ENCODE measurements around the gene GRM7.

GRM7 gene

DNA sequence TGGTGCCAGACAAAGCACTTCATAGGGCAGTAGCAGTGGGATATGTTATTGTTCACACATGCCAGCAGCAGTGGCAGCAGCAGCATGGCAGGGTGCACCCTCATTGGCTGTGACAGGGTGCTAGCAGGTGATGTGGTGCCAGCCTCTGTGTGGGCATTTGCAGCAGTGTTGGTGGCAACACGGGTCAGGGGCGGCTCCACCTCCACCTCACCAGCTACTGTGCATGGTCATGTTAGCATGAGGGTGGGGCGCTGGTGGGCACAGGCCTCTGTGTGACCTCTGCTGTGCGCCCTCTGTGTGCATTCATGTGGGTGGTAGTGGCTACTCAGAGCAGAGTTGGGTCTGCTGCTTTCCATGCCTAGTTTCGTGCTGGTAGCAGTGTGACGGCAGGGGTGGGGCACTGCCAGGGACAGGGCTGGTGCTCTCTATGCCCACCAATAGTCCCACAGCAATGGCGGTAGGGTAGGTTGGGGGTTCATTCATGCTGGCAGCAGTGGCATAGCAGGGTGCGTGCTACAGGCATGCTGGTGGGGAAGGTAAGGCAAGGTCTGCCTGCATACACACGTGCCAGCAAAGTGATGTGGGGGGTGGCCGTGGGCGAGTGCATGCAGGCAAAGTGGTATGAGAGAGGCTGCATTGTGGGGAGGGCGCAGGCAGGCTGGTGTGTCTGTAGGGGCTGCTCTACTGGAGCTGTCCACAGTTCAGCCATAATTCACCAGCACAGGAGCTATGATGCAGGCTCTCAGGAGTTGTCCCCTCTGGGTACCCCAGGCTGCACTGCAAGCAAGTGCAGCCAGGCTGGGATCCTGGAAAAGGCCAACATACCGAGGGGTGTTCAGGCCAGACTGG lies 402.7 kb downstream of the GRM7 start:
- no peak for TF ChIP-seq POLR2A (IDR thresholded peaks at IDR 0.05; ENCODE audit: low read depth, low read length)
- FAIRE-seq (no peak), DNase-seq (ENCODE audit: insufficient read length, low spot score) (no peak)

DNA sequence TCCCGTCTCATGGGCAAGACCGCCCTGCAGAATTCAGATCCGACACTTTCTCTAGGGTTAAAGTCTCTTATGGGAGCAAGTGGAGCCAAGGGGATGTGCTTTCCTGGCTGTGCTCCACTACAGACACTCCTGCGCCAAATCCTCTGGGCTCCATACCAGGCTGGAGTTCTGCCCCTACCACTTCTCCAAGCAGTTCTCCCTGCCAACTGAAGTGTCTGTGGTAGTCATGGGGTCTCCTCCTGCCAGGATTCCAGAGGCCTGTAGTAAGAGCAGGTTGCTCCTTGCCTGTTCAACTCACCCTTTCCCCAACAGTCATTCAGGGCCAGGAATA lies 403.2 kb downstream of the GRM7 start:
- FAIRE-seq, result no peak

DNA sequence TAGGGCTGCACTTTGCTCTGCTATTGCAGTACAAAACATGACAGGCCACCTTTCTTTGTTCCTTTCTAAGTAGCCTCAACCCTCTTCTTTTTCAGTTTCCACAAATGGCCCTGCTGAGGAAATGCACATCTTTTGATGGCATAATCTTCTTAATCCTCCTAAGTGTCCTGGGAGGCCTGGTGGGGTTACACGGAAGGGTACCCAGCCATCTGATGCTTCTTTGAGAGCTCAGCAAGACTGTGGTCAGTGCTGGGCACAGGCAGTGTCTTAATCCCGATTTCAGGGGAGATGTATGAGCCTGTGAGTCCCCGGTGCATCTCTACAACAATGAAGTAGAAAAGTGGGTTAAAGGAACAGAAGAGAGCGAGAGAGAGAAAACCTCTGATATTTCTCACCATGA lies 404.8 kb downstream of the GRM7 start:
- DNase-seq (ENCODE audit: insufficient read length, low spot score), result no peak
- FAIRE-seq, result no peak
- no peak for TF ChIP-seq POLR2A (IDR thresholded peaks at IDR 0.05; ENCODE audit: low read depth, low read length)

More for the DNA sequence above, 403.2 kb downstream of the GRM7 start:
- DNase-seq (ENCODE audit: insufficient read length, low spot score), result no peak
- TF ChIP-seq POLR2A (IDR thresholded peaks at IDR 0.05; ENCODE audit: low read depth, low read length), result no peak

DNA sequence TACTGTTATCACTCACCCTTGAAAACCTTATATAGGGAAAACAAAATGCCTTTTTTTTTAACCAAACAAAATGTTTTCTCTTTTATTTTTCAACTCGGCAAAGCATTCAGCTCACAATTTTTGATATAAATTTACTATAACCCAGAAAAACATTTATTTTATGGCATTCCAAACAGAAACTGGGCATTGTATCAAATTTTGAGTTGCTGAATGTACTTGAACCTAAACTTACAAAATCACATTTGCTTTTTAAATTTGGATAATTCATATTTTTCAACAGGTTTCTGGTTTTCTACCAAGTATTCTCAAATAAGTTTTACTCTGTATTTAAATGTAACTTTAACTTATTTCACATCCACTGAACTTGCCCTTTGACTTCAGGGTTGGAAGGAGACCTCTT lies 405.6 kb downstream of the GRM7 start:
- FAIRE-seq (no peak), DNase-seq (ENCODE audit: insufficient read length, low spot score) (no peak)
- no peak for TF ChIP-seq POLR2A (IDR thresholded peaks at IDR 0.05; ENCODE audit: low read depth, low read length)

DNA sequence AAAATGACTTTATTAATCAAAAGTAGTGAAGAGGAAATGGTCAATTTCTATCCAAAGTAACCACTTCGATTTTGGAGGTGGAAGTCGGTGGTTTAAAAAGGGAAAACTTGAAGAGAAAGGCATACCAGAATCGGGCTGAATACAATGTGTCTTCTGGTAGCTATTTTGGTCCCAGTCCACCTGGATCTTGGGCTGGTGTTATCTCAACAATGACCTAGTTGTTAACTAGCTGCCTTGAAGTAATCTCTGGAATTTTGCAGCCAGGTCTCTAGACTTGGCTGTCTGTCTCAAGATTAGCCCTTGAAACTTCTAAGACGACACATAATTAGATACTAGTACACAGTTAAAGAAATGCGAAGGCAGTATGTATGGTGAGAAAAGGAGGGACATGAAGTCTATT lies 409.8 kb downstream of the GRM7 start:
- no peak for TF ChIP-seq POLR2A (IDR thresholded peaks at IDR 0.05; ENCODE audit: low read depth, low read length)
- FAIRE-seq, result no peak
- DNase-seq (ENCODE audit: insufficient read length, low spot score), result no peak

DNA sequence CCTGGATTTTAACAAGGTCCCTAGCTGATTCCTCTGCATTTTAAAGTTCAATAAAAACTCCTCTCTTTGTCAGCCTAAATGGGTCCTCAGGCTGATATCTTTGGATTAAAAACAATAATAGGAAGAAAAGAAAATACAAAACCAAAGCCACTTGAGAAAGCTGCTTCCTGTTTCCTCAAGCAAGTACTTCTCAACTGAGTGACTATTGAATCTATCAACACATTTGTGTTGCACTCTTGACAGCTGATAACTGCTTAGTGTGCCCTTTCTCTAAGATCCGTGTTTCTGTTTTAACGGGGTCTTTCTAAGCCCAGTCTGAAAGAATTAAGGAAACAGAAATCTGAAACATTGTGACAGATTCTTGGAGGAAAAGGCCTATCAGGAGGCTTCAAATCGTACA lies 410.7 kb downstream of the GRM7 start:
- FAIRE-seq (no peak), DNase-seq (ENCODE audit: insufficient read length, low spot score) (no peak)
- TF ChIP-seq POLR2A (IDR thresholded peaks at IDR 0.05; ENCODE audit: low read depth, low read length), result no peak

DNA sequence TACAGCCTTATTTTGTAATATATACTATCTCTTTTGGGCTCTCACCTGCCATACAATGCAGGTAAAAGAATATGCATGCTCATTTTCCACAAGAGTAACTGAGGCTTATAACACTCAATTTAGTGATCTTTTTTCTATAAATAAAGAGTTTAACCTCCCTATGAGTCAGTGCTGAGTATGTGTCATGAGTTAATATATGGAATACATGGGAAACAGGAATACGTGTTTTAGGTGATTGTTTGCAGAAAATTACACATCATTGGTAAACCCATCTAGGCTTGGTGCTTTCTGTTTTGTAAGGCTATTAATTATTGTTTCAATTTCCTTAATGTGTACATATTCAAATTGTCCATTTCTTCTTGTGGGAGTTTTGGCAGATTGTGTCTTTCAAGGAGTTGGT lies 411.3 kb downstream of the GRM7 start:
- FAIRE-seq (no peak), DNase-seq (ENCODE audit: insufficient read length, low spot score) (no peak)
- TF ChIP-seq POLR2A (IDR thresholded peaks at IDR 0.05; ENCODE audit: low read depth, low read length), result no peak

DNA sequence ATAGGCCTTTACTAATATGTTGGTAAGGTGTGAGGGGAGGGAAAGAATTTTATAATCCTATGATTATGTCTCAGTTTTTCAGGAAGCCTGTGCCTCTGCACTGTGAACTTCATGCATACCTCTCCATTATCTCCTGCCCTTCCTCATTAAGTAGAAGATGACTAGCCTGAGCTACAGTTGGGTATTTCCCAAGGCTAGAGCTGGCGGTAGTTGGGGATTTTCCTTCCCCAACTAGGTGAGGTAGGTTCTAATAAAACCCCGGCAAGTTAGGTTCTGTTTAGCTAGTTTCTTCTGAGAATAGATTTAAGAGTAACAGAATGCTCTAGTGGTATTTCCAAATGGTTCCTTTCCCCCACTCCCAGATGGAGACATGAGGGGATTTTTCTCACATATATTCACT lies 414.5 kb downstream of the GRM7 start:
- FAIRE-seq (no peak), DNase-seq (ENCODE audit: insufficient read length, low spot score) (no peak)
- no peak for TF ChIP-seq POLR2A (IDR thresholded peaks at IDR 0.05; ENCODE audit: low read depth, low read length)

DNA sequence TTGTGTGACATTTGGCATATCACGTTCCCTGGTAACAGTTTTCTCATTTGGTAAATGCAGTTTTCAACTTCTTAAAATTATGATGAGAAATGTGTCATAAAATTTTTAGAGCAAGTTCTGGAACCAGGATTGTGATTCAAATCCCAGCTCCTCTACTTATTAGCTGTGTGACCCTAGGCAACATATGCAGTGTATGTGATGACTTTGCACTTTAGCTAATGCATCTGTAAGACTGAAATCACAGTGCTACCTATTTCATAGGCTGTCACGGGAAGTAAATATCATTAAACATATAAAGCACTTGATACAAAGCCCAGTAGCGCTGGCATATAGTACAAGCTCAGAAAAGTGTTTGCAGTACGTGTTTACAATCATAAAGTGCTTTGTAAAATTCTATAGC lies 419.4 kb downstream of the GRM7 start:
- DNase-seq (ENCODE audit: insufficient read length, low spot score), result no peak
- FAIRE-seq, result no peak
- no peak for TF ChIP-seq POLR2A (IDR thresholded peaks at IDR 0.05; ENCODE audit: low read depth, low read length)

DNA sequence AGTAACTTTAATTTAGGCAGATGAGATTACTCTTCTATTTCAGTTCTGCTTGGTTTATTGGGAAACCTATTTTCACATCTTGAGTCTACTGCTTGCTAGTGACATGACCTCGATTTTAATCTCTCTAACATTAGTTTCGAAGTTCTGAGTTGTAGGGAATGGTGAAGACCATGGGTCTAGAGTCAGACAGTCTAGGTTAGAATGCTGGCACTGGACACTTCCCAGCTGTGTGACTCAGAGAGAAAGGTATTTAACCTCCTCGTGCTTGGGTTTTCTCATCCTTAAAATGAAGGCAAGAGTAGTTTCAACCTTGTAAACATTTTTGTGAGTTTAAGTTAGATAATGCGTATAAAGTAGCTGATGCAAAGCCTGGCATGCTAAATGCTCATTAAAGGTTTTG lies 422.1 kb downstream of the GRM7 start:
- no peak for FAIRE-seq
- no peak for DNase-seq (ENCODE audit: insufficient read length, low spot score)
- no peak for TF ChIP-seq POLR2A (IDR thresholded peaks at IDR 0.05; ENCODE audit: low read depth, low read length)

DNA sequence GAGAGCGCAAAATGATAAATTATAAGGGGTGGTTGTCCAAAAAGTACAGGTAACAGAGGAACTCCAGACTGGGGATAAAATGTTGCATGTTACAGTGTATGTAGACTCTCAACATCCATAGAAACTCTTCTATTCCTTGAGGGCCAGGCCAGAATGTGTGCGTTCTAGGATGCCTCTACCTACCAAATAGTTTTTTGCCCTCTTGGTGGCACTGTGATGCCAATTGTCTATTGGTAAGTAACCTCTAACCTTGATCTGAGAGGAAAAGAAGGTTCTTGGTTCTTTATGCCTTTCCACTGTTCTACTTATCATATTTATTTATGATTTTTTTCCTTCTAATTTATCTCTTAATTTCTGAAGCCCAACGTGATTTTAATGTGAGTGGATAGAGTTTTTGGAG lies 424.6 kb downstream of the GRM7 start:
- TF ChIP-seq POLR2A (IDR thresholded peaks at IDR 0.05; ENCODE audit: low read depth, low read length), result no peak
- FAIRE-seq, result no peak
- no peak for DNase-seq (ENCODE audit: insufficient read length, low spot score)

DNA sequence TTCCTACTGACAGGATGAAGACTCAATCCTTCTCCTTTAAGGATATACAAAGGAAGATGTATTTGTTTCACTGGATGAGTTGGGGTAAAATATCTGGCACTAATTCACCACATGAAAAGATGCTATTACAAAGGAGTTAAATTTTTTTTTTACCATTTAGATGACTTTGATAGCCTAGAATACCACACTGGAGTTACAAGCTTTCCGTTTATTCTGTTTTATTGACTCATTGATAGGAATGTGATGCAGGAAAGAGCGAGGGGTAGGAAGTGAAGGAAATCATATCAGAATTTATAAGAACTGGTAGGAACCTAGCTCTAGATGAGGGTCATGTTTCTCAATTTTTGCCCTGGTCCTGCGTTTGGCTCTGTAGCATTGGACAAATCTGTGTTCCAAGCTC lies 427.2 kb downstream of the GRM7 start:
- no peak for TF ChIP-seq POLR2A (IDR thresholded peaks at IDR 0.05; ENCODE audit: low read depth, low read length)
- no peak for FAIRE-seq
- DNase-seq (ENCODE audit: insufficient read length, low spot score), result no peak

DNA sequence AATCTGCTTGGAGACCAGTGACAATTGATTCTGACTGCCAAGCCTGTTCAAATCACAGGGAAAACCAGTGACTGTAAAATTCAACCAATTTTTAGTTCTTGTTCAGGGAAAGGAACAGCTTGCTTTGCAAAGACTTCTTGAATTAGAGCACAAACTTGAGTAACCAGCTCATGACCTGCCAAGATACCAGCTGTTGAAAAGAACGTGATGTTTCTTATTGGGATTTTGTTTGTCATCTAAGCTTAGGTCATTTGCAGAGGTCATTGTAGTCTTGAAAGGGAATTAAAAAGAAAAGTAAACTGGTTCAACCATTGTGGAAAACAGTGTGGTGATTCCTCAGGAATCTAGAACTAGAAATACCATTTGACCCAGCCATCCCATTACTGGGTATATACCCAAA lies 428.2 kb downstream of the GRM7 start:
- DNase-seq (ENCODE audit: insufficient read length, low spot score) (no peak), FAIRE-seq (no peak)
- TF ChIP-seq POLR2A (IDR thresholded peaks at IDR 0.05; ENCODE audit: low read depth, low read length), result no peak

DNA sequence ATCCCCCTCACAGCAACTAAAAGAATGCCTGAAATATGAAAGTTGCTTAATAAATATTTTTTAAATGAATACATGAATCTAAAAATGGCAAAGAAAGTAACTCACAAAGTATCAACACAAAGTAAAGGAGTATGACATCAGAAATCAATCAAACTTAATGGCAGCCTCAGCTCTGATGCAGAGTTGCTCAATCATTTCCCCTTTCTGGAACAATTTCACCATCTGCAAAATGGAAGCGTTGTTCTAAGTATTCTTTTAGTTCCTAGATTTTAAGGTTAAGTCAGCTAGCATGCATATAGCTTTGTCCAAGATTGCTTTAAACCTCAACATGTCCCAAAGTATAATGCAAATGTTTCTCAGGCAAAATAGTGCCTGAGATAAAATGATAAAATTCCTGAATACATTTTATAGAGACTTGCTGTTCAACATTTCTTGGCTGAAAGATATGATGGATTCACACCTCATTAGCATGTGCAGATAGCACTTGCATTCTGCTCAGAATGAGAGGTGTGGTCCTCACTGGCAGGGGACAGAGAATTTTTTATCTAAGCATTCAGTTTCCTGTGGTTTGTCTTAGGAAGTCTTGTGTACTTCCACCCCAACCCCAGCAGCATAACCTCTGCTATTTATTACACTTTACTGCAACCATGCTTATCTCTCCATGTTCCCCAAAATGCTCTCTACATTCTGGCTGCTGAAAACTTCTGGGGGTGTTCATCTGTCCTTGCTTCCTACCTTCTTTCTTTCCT lies 429.3 kb downstream of the GRM7 start:
- DNase-seq (ENCODE audit: insufficient read length, low spot score), result no peak
- TF ChIP-seq POLR2A (IDR thresholded peaks at IDR 0.05; ENCODE audit: low read depth, low read length), result no peak
- no peak for FAIRE-seq

DNA sequence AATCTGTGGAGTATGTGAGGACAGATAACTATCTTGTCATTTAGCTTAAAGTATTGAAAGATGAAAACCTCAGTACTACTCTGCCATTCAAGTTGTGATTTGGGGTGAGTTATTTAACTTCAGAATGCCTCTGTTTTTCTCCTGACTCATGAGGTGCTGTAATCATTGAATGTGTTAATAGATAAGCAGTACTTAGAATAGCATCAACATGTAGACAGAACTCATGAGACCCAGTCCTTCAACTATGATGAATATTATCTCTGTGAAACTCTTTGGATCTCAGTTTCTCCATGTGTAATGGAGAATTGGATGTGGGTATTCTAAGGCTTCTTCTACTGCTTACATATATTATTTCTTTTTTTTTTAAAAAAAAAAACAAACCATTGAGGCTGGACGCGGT lies 431.4 kb downstream of the GRM7 start:
- no peak for FAIRE-seq
- no peak for DNase-seq (ENCODE audit: insufficient read length, low spot score)
- TF ChIP-seq POLR2A (IDR thresholded peaks at IDR 0.05; ENCODE audit: low read depth, low read length), result no peak
